Astrocyte of the spinal cord (primary cell): ENCODE results near the gene ISOC1.

Experiments
- DNase-seq: peaks from one replicate; pipeline ENCODE4 v3.0.0; 2011; ENCODE audit warnings: low read depth, low spot score
- H3K4me3 ChIP-seq: 2 replicates; pipeline ENCODE4 v1.5.1; 2011; ENCODE audit warnings: low read depth, mild to moderate bottlenecking, low read length, moderate library complexity
- in situ Hi-C: cut with HindIII; loops from 2 replicates; pipeline ENCODE4 v1.10.0; 2017; ENCODE audit warnings: low sequenced_read_pairs
- TF ChIP-seq, protein P1 (sequence below): IDR thresholded peaks from 2 replicates; pipeline ENCODE4 v1.5.1; 2012; ENCODE audit warnings: low read depth, mild to moderate bottlenecking, low read length, inconsistent platforms

ISOC1 gene

GRCh38 chr5:129112295-129112694 lies 17.7 kb downstream of the ISOC1 start:
- TF ChIP-seq, protein P1, sequence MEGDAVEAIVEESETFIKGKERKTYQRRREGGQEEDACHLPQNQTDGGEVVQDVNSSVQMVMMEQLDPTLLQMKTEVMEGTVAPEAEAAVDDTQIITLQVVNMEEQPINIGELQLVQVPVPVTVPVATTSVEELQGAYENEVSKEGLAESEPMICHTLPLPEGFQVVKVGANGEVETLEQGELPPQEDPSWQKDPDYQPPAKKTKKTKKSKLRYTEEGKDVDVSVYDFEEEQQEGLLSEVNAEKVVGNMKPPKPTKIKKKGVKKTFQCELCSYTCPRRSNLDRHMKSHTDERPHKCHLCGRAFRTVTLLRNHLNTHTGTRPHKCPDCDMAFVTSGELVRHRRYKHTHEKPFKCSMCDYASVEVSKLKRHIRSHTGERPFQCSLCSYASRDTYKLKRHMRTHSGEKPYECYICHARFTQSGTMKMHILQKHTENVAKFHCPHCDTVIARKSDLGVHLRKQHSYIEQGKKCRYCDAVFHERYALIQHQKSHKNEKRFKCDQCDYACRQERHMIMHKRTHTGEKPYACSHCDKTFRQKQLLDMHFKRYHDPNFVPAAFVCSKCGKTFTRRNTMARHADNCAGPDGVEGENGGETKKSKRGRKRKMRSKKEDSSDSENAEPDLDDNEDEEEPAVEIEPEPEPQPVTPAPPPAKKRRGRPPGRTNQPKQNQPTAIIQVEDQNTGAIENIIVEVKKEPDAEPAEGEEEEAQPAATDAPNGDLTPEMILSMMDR = no peak
- in situ Hi-C loops = no loop called here
- no peak overlapping the region for H3K4me3 ChIP-seq
- no peak for DNase-seq

DNA sequence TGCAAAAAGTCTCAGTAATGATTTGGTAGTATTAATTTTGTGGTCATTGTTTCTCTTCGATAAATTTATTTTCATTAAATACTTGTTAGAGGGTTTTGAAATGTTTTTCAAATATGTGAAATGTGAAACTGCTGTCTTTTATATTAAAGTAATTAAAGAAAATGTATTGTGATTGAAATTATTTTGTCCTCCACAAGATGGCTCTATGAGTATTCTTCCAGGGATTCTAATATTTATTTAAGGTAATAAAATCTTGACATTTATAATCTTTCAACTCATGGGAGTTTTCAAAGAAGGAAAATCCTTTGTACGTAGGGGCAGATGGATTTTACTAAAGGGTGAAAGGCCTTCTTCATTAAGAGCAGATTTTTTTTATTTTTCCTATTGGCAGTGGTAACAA lies 19.3 kb downstream of the ISOC1 start:
- no peak overlapping the region for H3K4me3 ChIP-seq
- TF ChIP-seq, protein P1 = no peak
- in situ Hi-C loops = no loop called here
- DNase-seq = no peak

- H3K4me3 ChIP-seq = no peak overlapping the region
- TF ChIP-seq, protein P1 = no peak
These were observed 20.1 kb downstream of the ISOC1 start for GRCh38 chr5:129114539-129115193.

GRCh38 chr5:129115680-129116079 lies 21.1 kb downstream of the ISOC1 start:
- H3K4me3 ChIP-seq = no peak overlapping the region
- no peak for DNase-seq
- TF ChIP-seq, protein P1 = no peak
- in situ Hi-C loops = no loop called here

More at GRCh38 chr5:129114539-129115193, 20.1 kb downstream of the ISOC1 start:
- in situ Hi-C loops = no loop called here
- no peak for DNase-seq

- in situ Hi-C loops = no loop called here
- TF ChIP-seq, protein P1 = no peak
- no peak overlapping the region for H3K4me3 ChIP-seq
- no peak for DNase-seq
These were observed 22.2 kb downstream of the ISOC1 start for GRCh38 chr5:129116797-129117196.

- peak; percentile 28 for DNase-seq
- TF ChIP-seq, protein P1 = no peak
- H3K4me3 ChIP-seq = no peak overlapping the region
- in situ Hi-C loops = no loop called here
These were observed 23.9 kb downstream of the ISOC1 start for GRCh38 chr5:129118405-129118804.
